Measurements from ENCODE around the gene PPP1R10.

DNA sequence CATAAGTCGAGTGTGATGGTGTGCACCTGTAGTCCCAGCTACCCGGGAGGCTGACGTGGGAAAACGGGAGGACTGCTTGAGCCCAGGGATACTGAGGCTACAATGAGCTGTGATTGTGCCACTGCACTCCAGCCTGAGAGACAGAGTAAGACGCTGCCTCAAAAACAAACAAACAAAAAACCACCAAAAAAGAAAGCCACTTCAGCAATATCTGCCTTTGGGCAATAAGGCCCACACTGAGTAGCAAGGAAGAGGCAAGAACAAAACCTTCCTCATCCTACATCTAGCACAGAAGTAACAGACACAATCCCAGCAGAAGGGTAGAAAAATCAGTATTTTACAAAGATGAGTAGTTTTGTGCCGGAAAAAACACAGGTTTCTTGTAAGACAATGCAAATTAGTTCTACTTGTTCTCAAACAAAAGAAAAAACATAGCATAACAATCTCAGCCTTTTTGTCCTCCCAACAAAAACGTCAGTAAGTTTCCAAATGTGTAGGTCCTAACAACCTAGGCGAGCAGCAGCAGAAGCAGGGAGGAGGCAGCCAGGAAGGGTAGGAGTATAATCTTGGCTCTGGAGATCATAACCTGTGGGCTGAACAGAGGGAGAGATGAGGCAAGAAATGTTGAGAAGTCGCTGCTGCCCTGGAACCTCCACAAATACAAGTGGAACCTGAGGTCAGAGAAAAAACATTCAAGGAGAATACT, 5.7 kb downstream of the PPP1R10 start:
- TF ChIP-seq EZH2phosphoT487 (IDR thresholded peaks at IDR 0.05): no peak
- TF ChIP-seq, protein P1, sequence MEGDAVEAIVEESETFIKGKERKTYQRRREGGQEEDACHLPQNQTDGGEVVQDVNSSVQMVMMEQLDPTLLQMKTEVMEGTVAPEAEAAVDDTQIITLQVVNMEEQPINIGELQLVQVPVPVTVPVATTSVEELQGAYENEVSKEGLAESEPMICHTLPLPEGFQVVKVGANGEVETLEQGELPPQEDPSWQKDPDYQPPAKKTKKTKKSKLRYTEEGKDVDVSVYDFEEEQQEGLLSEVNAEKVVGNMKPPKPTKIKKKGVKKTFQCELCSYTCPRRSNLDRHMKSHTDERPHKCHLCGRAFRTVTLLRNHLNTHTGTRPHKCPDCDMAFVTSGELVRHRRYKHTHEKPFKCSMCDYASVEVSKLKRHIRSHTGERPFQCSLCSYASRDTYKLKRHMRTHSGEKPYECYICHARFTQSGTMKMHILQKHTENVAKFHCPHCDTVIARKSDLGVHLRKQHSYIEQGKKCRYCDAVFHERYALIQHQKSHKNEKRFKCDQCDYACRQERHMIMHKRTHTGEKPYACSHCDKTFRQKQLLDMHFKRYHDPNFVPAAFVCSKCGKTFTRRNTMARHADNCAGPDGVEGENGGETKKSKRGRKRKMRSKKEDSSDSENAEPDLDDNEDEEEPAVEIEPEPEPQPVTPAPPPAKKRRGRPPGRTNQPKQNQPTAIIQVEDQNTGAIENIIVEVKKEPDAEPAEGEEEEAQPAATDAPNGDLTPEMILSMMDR (IDR thresholded peaks at IDR 0.05): no peak
